ENCODE measurements around the gene RARA. TPM values are rescaled to one million over a fixed set of nuclear protein-coding genes. Genes with fewer than 3 reads are reported as not detected.
"Not testable (repeated sequence)": the region's sequence is repeated elsewhere in the genome, so short reads cannot be mapped to it uniquely, and the experiment has no call there.

The RARA gene
- total and polyA plus RNA-seq, 11 donors, result 14.1 to 41.4 (median 19.4) TPM

- intact Hi-C loops (cut with DNase I), result loop anchor here (5.0 to 10.0 kb wide), 4 partner anchors 113 to 236 kb away; partner anchors contain the start of gene TOP2A (in 8 of the 10)
- Histone ChIP-seq H3K4me1 (peaks cover 0 to 61% (median 34%) of the 10 kb centered on the region in 12 donors), H3K36me3 (peaks cover 0 to 6% (median 0%) of the 10 kb centered on the region in 9 donors), H3K27ac (no peak overlapping the region), H3K9me3 (no peaks in the 10 kb centered on the region), H3K4me3 (no peak overlapping the region), H3K27me3 (no peaks in the 10 kb centered on the region)
- DNase-seq (no peak), ATAC-seq (no peak)
- WGBS, 4 donors, result 52 to 69% (median 60%) methylated on average over 4 of the region's 4 CpGs
- no peak for TF ChIP-seq POLR2A (IDR thresholded peaks at IDR 0.05)
- peak in 8 of 12 donors; percentile 5 to 49 (median 32) for TF ChIP-seq CTCF (IDR thresholded peaks at IDR 0.05)
Measured at GRCh38 chr17:40301315-40301714, 7.7 kb upstream of the RARA start.

- Histone ChIP-seq H3K9me3 (no peaks in the 10 kb centered on the region), H3K27ac (peak overlapping the region in 6 of 12 donors; percentile 4 to 64 (median 48)), H3K36me3 (no peaks in the 10 kb centered on the region), H3K4me3 (no peak overlapping the region), H3K27me3 (no peaks in the 10 kb centered on the region), H3K4me1 (peaks cover 3 to 65% (median 48%) of the 10 kb centered on the region in 12 donors)
- peak in 1 of 5 donors; percentile 60 for DNase-seq
- WGBS, 4 donors, result 43 to 50% (median 46%) methylated on average over 4 of the region's 4 CpGs
- peak; percentile 33 to 71 (median 68) for ATAC-seq
- TF ChIP-seq CTCF (IDR thresholded peaks at IDR 0.05), result peak; percentile 59 to 86 (median 79)
- TF ChIP-seq POLR2A (IDR thresholded peaks at IDR 0.05), result no peak
- intact Hi-C loops (cut with DNase I), result loop anchor here (1.0 to 10.0 kb wide), 7 partner anchors 51 to 234 kb away; partner anchors contain the start of gene TOP2A (in 8 of the 10)
Measured at GRCh38 chr17:40303009-40303657, 5.8 kb upstream of the RARA start.

- Histone ChIP-seq H3K36me3 (no peaks in the 10 kb centered on the region), H3K9me3 (no peaks in the 10 kb centered on the region), H3K27ac (peak overlapping the region in 6 of 12 donors; percentile 25 to 81 (median 49)), H3K27me3 (no peaks in the 10 kb centered on the region), H3K4me3 (no peak overlapping the region), H3K4me1 (peaks cover 4 to 65% (median 48%) of the 10 kb centered on the region in 12 donors)
- peak in 1 of 5 donors; percentile 42 for DNase-seq
- intact Hi-C loops (cut with DNase I), result loop anchor here (1.0 to 10.0 kb wide), 7 partner anchors 50 to 233 kb away; partner anchors contain the start of gene TOP2A (in 8 of the 10)
- peak; percentile 47 to 66 (median 64) for ATAC-seq
- TF ChIP-seq CTCF (IDR thresholded peaks at IDR 0.05) (no peak), POLR2A (IDR thresholded peaks at IDR 0.05) (no peak)
- 41 to 46% (median 44%) methylated on average over 5 of the region's 5 CpGs for WGBS, 4 donors
Measured at GRCh38 chr17:40303708-40304551, 5.0 kb upstream of the RARA start.

GRCh38 chr17:40304552-40304863, 4.5 kb upstream of the RARA start:
- H3K4me3 ChIP-seq, H3K9me3 ChIP-seq, H3K27me3 ChIP-seq, H3K36me3 ChIP-seq, DNase-seq: not testable (repeated sequence)
- H3K4me1 ChIP-seq, result peaks cover 8 to 65% (median 50%) of the 10 kb centered on the region in 12 donors
- peak overlapping the region in 5 of 12 donors; percentile 31 to 81 (median 55) for H3K27ac ChIP-seq
- intact Hi-C loops (cut with DNase I), result loop anchor here (5.0 to 10.0 kb wide), 4 partner anchors 110 to 233 kb away; partner anchors contain the start of gene TOP2A (in 8 of the 10)
- peak in 1 of 4 donors; percentile 28 for ATAC-seq
- WGBS, 4 donors, result 80 to 100% (median 90%) methylated on average over 4 to 5 of the region's 5 CpGs

- H3K27me3 ChIP-seq, ATAC-seq, H3K4me3 ChIP-seq, H3K9me3 ChIP-seq, H3K36me3 ChIP-seq, DNase-seq: not testable (repeated sequence)
- H3K4me1 ChIP-seq, result peaks cover 11 to 65% (median 50%) of the 10 kb centered on the region in 12 donors
- intact Hi-C loops (cut with DNase I), result loop anchor here (5.0 to 10.0 kb wide), 4 partner anchors 110 to 232 kb away; partner anchors contain the start of gene TOP2A (in 9 of the 10)
- WGBS, 4 donors, result 96 to 100% (median 98%) methylated on average over 5 of the region's 5 CpGs
- peak overlapping the region in 4 of 12 donors; percentile 32 to 81 (median 60) for H3K27ac ChIP-seq
Measured at GRCh38 chr17:40304866-40305265, 4.1 kb upstream of the RARA start.
